H1 (cell line): ENCODE results near the gene MTFP1. TPM values are rescaled to one million over a fixed set of nuclear protein-coding genes. Genes with fewer than 3 reads are reported as not detected.

Source experiments
- CTCF ChIA-PET: fragments of 300-600 bp; sonication (Branson Sonifier 250); formaldehyde crosslinking; loops from one replicate; lab custom pipeline; 2021; ENCODE audit not compliant: partially characterized antibody; lab: Charles Lee
- POLR2A ChIA-PET: fragments of 300-600 bp; sonication (Branson Sonifier 250); formaldehyde crosslinking; loops from one replicate; lab custom pipeline; 2021; ENCODE audit warnings: inconsistent platforms; ENCODE audit not compliant: partially characterized antibody; lab: Charles Lee
- DNase-seq, 2 experiments: peaks; one replicate each; pipeline versions ENCODE4 v3.0.0 to v3.0.0-alpha.2; 2010 to 2022; ENCODE audit warnings: low spot score in 2 of 2, low read depth in 1 of 2, mixed read lengths in 1 of 2
- FAIRE-seq: peaks from 2 replicates; lab custom pipeline; 2011; peaks lifted over from hg19 to GRCh38; lab: Jason Lieb, UNC
- H2AFZ ChIP-seq: 2 replicates; pipeline ENCODE4 v1.8.1; 2012; ENCODE audit warnings: low read length, inconsistent platforms
- H2AK5ac ChIP-seq: 2 replicates; pipeline ENCODE4 v1.6.1; 2013; ENCODE audit warnings: low read depth, low read length
- H2BK120ac ChIP-seq: replicated peaks from 2 replicates; pipeline ENCODE3; 2013; ENCODE audit warnings: low read depth, low read length, inconsistent platforms
- H2BK12ac ChIP-seq: 2 replicates; pipeline ENCODE4 v1.6.1; 2013; ENCODE audit warnings: low read depth, low read length
- H2BK15ac ChIP-seq: 2 replicates; pipeline ENCODE4 v1.6.1; 2013; ENCODE audit warnings: low read length
- H2BK20ac ChIP-seq: 2 replicates; pipeline ENCODE4 v1.6.1; 2013; ENCODE audit warnings: low read length
- H2BK5ac ChIP-seq: 2 replicates; pipeline ENCODE4 v1.6.1; 2013; ENCODE audit warnings: low read depth, low read length
- H3K14ac ChIP-seq: 2 replicates; pipeline ENCODE4 v1.6.1; 2013; ENCODE audit warnings: inconsistent platforms; ENCODE audit not compliant: insufficient read length
- H3K18ac ChIP-seq: 2 replicates; pipeline ENCODE4 v1.6.1; 2013; ENCODE audit warnings: low read length; ENCODE audit errors: extremely low read depth
- H3K23ac ChIP-seq: 2 replicates; pipeline ENCODE4 v1.6.1; 2013; ENCODE audit warnings: inconsistent platforms; ENCODE audit not compliant: insufficient read length
- H3K23me2 ChIP-seq: 2 replicates; pipeline ENCODE4 v1.6.1; 2013; ENCODE audit warnings: low read depth, low read length
- H3K27ac ChIP-seq: 2 replicates; pipeline ENCODE4 v1.6.1; 2011; ENCODE audit warnings: low read depth, low read length, inconsistent platforms
- H3K27me3 ChIP-seq, 4 experiments: replicated peaks in 1 of 4; 1 replicate in 1 of 4; 2 replicates in 3 of 4; pipeline versions ENCODE4 v1.6.1 to v1.8.1; 2011 to 2013; ENCODE audit warnings: low read length in 3 of 4, mild to moderate bottlenecking in 3 of 4, inconsistent platforms in 2 of 4, mixed read lengths in 2 of 4, moderate library complexity in 1 of 4; ENCODE audit not compliant: control insufficient read depth in 3 of 4, insufficient read depth in 3 of 4; ENCODE audit errors: extremely low read depth in 1 of 4
- H3K36me3 ChIP-seq, 4 experiments: 2 replicates each; pipeline versions ENCODE4 v1.6.1 to v1.8.1; 2011 to 2013; ENCODE audit warnings: mild to moderate bottlenecking in 4 of 4, low read length in 3 of 4, moderate library complexity in 2 of 4, control low read depth in 1 of 4, inconsistent platforms in 1 of 4; ENCODE audit not compliant: insufficient read depth in 4 of 4, control insufficient read depth in 2 of 4
- H3K4ac ChIP-seq: replicated peaks from 2 replicates; pipeline ENCODE3; 2013; ENCODE audit warnings: low read length, low read depth, mixed read lengths, inconsistent platforms; ENCODE audit not compliant: insufficient read length
- H3K4me1 ChIP-seq, 4 experiments: replicated peaks in 1 of 4; 1 replicate in 1 of 4; 2 replicates in 3 of 4; pipeline versions ENCODE4 v1.6.1 to v1.8.1; 2011 to 2013; ENCODE audit warnings: low read length in 3 of 4, inconsistent platforms in 2 of 4, mixed read lengths in 1 of 4; ENCODE audit not compliant: insufficient read depth in 4 of 4, control insufficient read depth in 3 of 4
- H3K4me2 ChIP-seq, 2 experiments: 2 replicates each; pipeline versions ENCODE4 v1.6.1 to v1.8.1; 2011 to 2013; ENCODE audit warnings: low read depth in 2 of 2, low read length in 2 of 2, control low read depth in 1 of 2, inconsistent platforms in 1 of 2, mild to moderate bottlenecking in 1 of 2; ENCODE audit not compliant: insufficient read depth in 1 of 2
- H3K4me3 ChIP-seq, 4 experiments: fragments of 200-600, 300-600 bp in 1 of 4; sonication (generic), shearing (Covaris generic), sonication (Bioruptor Twin) in 1 of 4; 2 replicates each; pipeline versions ENCODE4 v1.5.1 to v1.8.1; 2011 to 2016; ENCODE audit warnings: low read length in 4 of 4, low read depth in 3 of 4, control low read depth in 2 of 4, inconsistent platforms in 2 of 4, mild to moderate bottlenecking in 2 of 4, mixed read lengths in 1 of 4, moderate library complexity in 1 of 4; ENCODE audit not compliant: insufficient read depth in 2 of 4; ENCODE audit errors: extremely low read depth in 1 of 4
- H3K56ac ChIP-seq: replicated peaks from 2 replicates; pipeline ENCODE3; 2013; ENCODE audit warnings: low read depth, mild to moderate bottlenecking, mixed read lengths, low read length, inconsistent platforms; ENCODE audit not compliant: insufficient read length
- H3K79me1 ChIP-seq: 2 replicates; pipeline ENCODE4 v1.6.1; 2013; ENCODE audit warnings: low read depth, low read length, control low read depth
- H3K79me2 ChIP-seq, 2 experiments: 2 replicates each; pipeline versions ENCODE4 v1.6.1 to v1.8.1; 2012 to 2013; ENCODE audit warnings: low read length in 2 of 2, mild to moderate bottlenecking in 2 of 2, inconsistent platforms in 1 of 2; ENCODE audit not compliant: insufficient read depth in 2 of 2, control insufficient read depth in 1 of 2
- H3K9ac ChIP-seq, 4 experiments: replicated peaks in 1 of 4; 1 replicate in 1 of 4; 2 replicates in 3 of 4; pipeline versions ENCODE4 v1.6.1 to v1.8.1; 2011 to 2013; ENCODE audit warnings: low read depth in 3 of 4, low read length in 3 of 4, control low read depth in 2 of 4, mild to moderate bottlenecking in 2 of 4, moderate library complexity in 2 of 4, inconsistent platforms in 1 of 4; ENCODE audit errors: extremely low read depth in 1 of 4
- H3K9me3 ChIP-seq, 2 experiments: 2 replicates each; pipeline versions ENCODE4 v1.6.1 to v1.8.1; 2012 to 2013; ENCODE audit warnings: mild to moderate bottlenecking in 2 of 2, moderate library complexity in 2 of 2, control low read depth in 1 of 2, inconsistent platforms in 1 of 2, low read depth in 1 of 2, low read length in 1 of 2, mixed read lengths in 1 of 2; ENCODE audit not compliant: insufficient read depth in 2 of 2
- H4K20me1 ChIP-seq, 2 experiments: replicated peaks in 1 of 2; 2 replicates each; pipeline versions ENCODE3 to v1.8.1; 2011 to 2013; ENCODE audit warnings: inconsistent platforms in 2 of 2, low read length in 2 of 2, mild to moderate bottlenecking in 1 of 2; ENCODE audit not compliant: insufficient read depth in 2 of 2, control insufficient read depth in 1 of 2
- H4K5ac ChIP-seq: 2 replicates; pipeline ENCODE4 v1.6.1; 2013; ENCODE audit warnings: low read length, low read depth, mixed read lengths, inconsistent platforms; ENCODE audit not compliant: insufficient read length
- H4K8ac ChIP-seq: 2 replicates; pipeline ENCODE4 v1.8.0; 2013; ENCODE audit warnings: mild to moderate bottlenecking, moderate library complexity, low read length, inconsistent platforms; ENCODE audit not compliant: insufficient read depth; ENCODE audit errors: extremely low read depth
- H4K91ac ChIP-seq: replicated peaks from 2 replicates; pipeline ENCODE3; 2013; ENCODE audit warnings: low read length, mixed read lengths, inconsistent platforms; ENCODE audit not compliant: insufficient read length
- JUND ChIP-seq: IDR thresholded peaks from 2 replicates; pipeline ENCODE4 v1.6.1; 2011; ENCODE audit warnings: mild to moderate bottlenecking, improper control_type of control experiment, low read length
- WGBS, 2 experiments: shearing (Covaris generic) in 1 of 2; methylation state at CpG; one replicate each; pipeline versions ENCODE4 v1.1.6 to v1.1.7; 2013 to 2015; ENCODE audit warnings: low lambda C conversion rate in 2 of 2, mixed read lengths in 2 of 2, inconsistent platforms in 1 of 2, low coverage in 1 of 2, missing lambda C conversion rate in 1 of 2; ENCODE audit not compliant: insufficient replicate concordance in 2 of 2, insufficient coverage in 1 of 2, insufficient read length in 1 of 2; ENCODE audit errors: extremely low coverage in 1 of 2, missing lambda C conversion rate in 1 of 2; 5-methylcytosine and 5-hydroxymethylcytosine counted together
- polyA plus RNA-seq, 7 experiments: library from polyadenylated mRNA; depleted of rRNA in 3 of 7; stranded (reverse) in 5 of 7; unstranded in 2 of 7; fragments of >200 nt in 5 of 7; fragments of 200-250 nt in 2 of 7; gene quantifications; 1 replicate in 5 of 7; 2 replicates in 1 of 7; 4 replicates in 1 of 7; pipeline versions ENCODE4 v1.2.1 to v1.2.3, GENCODE V29; 2011 to 2013; ENCODE audit warnings: missing spikeins in 2 of 7, mixed read lengths in 2 of 7
- total RNA-seq: library from RNA; stranded (reverse); fragmentation: NEBNext Ultra II Directional; extraction: Animal tissue kit (Norgen Biotek cat#: 25700); gene quantifications from 2 replicates; pipeline ENCODE4 v1.2.1, GENCODE V29; 2021

Gene MTFP1
- total and polyA plus RNA-seq, 2 of the 8 experiments (the other 6 are each of a cell fraction or from before 2014, with no cell fraction given) = 59.8 to 98.8 TPM

- no peaks in the 10 kb centered on the region for H3K79me2 ChIP-seq
- no peak overlapping the region for H2BK15ac ChIP-seq
- H2BK5ac ChIP-seq = no peak overlapping the region
- H3K56ac ChIP-seq = no peak overlapping the region
- no peak overlapping the region for H2BK120ac ChIP-seq
- no peak overlapping the region for H3K4me3 ChIP-seq
- no peaks in the 10 kb centered on the region for H3K79me1 ChIP-seq
- CTCF ChIA-PET = interaction anchor here (0.7 to 6.1 kb wide), 7 partner anchors 13 to 344 kb away, joined by 3 to 48 read pairs (median 6); partner anchors contain the start of gene MTFP1
- no peaks in the 10 kb centered on the region for H3K27me3 ChIP-seq
- H2AK5ac ChIP-seq = no peak overlapping the region
- no peak overlapping the region for H3K27ac ChIP-seq
- no peak overlapping the region for H4K91ac ChIP-seq
- WGBS, 2 experiments = 96% methylated on average over 3 of the region's 3 CpGs; no CpG with 5 or more reads in 1 of the 2 experiments
- no peak overlapping the region for H3K9ac ChIP-seq
- no peak overlapping the region for H4K8ac ChIP-seq
- H3K4ac ChIP-seq = no peak overlapping the region
- no peak overlapping the region for H4K5ac ChIP-seq
- POLR2A ChIA-PET = interaction anchor here (0.6 to 3.4 kb wide), 3 partner anchors 10 to 334 kb away, joined by 5 to 22 read pairs (median 13); partner anchors contain the start of gene SEC14L2
- peaks cover 0 to 15% (median 9%) of the 10 kb centered on the region in 4 experiments; a peak in 5 of 8 replicates for H3K36me3 ChIP-seq
- DNase-seq = no peak
- H3K23ac ChIP-seq = no peak overlapping the region
- no peak overlapping the region for H3K14ac ChIP-seq
- no peak overlapping the region for H2BK20ac ChIP-seq
- no peak for FAIRE-seq
- H3K4me1 ChIP-seq = no peaks in the 10 kb centered on the region
- peaks cover 5% of the 10 kb centered on the region in 2 experiments for H4K20me1 ChIP-seq
- no peak overlapping the region for H3K4me2 ChIP-seq
- H2BK12ac ChIP-seq = no peak overlapping the region
- no peak for TF ChIP-seq JUND
- no peaks in the 10 kb centered on the region for H3K23me2 ChIP-seq
- no peaks in the 10 kb centered on the region for H3K9me3 ChIP-seq
- H2AFZ ChIP-seq = no peak overlapping the region
- H3K18ac ChIP-seq = no peak overlapping the region
Measured at GRCh38 chr22:30411780-30412179, 13.8 kb upstream of the MTFP1 start.
